Natural killer cell (primary cell): ENCODE measurements around the gene PIK3C2G. TPM values are rescaled to one million over a fixed set of nuclear protein-coding genes. Genes with fewer than 3 reads are reported as not detected.

Experiments used
- ATAC-seq, 3 donors: fragments of 150-1000 bp in 2 of 3; fragments of 200-7000 bp in 1 of 3; cut with Tn5 transposase; 1 replicate in 1 of 3; 2 replicates in 2 of 3; pipeline ENCODE4 v1.10.0; 2021; ENCODE audit warnings: mild to moderate bottlenecking in 2 of 3, moderate library complexity in 2 of 3
- DNase-seq, 2 donors: peaks; one replicate each; pipeline versions ENCODE4 v3.0.0 to v3.0.0-alpha.2; 2013 to 2021; ENCODE audit warnings: mixed read lengths in 1 of 2
- H3K27ac ChIP-seq: one replicate; pipeline ENCODE4 v1.5.1; 2013; ENCODE audit warnings: mild to moderate bottlenecking, low read length
- H3K27me3 ChIP-seq: one replicate; pipeline ENCODE4 v1.6.1; 2013; ENCODE audit warnings: low read length; ENCODE audit not compliant: control insufficient read depth, insufficient read depth
- H3K36me3 ChIP-seq: one replicate; pipeline ENCODE4 v1.6.1; 2013; ENCODE audit warnings: low read length; ENCODE audit not compliant: control insufficient read depth, insufficient read depth
- H3K4me1 ChIP-seq: one replicate; pipeline ENCODE4 v1.6.1; 2013; ENCODE audit warnings: low read length; ENCODE audit not compliant: control insufficient read depth, insufficient read depth
- H3K4me3 ChIP-seq: one replicate; pipeline ENCODE4 v1.5.1; 2013; ENCODE audit warnings: low read length
- H3K9me3 ChIP-seq: one replicate; pipeline ENCODE4 v1.6.1; 2013; ENCODE audit warnings: low read length; ENCODE audit not compliant: control insufficient read depth, insufficient read depth
- H3K27ac Mint-ChIP-seq, 2 donors: one replicate each; pipeline ENCODE4 v1.8.0; 2022; ENCODE audit warnings: mild to moderate bottlenecking in 2 of 2, mixed read lengths in 2 of 2, moderate library complexity in 1 of 2
- H3K27me3 Mint-ChIP-seq, 2 donors: one replicate each; pipeline ENCODE4 v1.8.0; 2022; ENCODE audit warnings: low read depth in 2 of 2, mixed read lengths in 2 of 2
- H3K36me3 Mint-ChIP-seq: one replicate; pipeline ENCODE4 v1.8.0; 2022; ENCODE audit warnings: mixed read lengths
- H3K4me1 Mint-ChIP-seq, 2 donors: one replicate each; pipeline ENCODE4 v1.8.0; 2022; ENCODE audit warnings: mixed read lengths in 2 of 2
- H3K4me3 Mint-ChIP-seq: one replicate; pipeline ENCODE4 v1.8.0; 2022; ENCODE audit warnings: mild to moderate bottlenecking, moderate library complexity, mixed read lengths
- H3K9me3 Mint-ChIP-seq, 2 donors: one replicate each; pipeline ENCODE4 v1.8.0; 2022; ENCODE audit warnings: mixed read lengths in 2 of 2
- WGBS: methylation state at CpG from one replicate; pipeline ENCODE4 v1.1.7; 2013; ENCODE audit warnings: missing lambda C conversion rate; ENCODE audit not compliant: insufficient coverage; 5-methylcytosine and 5-hydroxymethylcytosine counted together
- intact Hi-C: fragments of 100-400 bp; cut with micrococcal nuclease; formaldehyde crosslinking; loops from one replicate; pipeline ENCODE4 v1.14.2; 2022
- total RNA-seq, 4 donors: library from RNA; stranded (reverse); fragments of 120-200 nt in 1 of 4; gene quantifications; one replicate each; pipeline versions ENCODE4 v1.2.3 to v1.2.4, GENCODE V29; 2013 to 2022
- TF ChIP-seq, protein P1 (sequence below): fragments of 200-600 bp; IDR thresholded peaks from one replicate; pipeline ENCODE4 v1.8.0; 2022; ENCODE audit warnings: antibody characterized with exemption

Gene PIK3C2G
- total RNA-seq, 3 donors from 2014 or later (not counting 1 experiment from before 2014, with no cell fraction given) = not detected

DNA sequence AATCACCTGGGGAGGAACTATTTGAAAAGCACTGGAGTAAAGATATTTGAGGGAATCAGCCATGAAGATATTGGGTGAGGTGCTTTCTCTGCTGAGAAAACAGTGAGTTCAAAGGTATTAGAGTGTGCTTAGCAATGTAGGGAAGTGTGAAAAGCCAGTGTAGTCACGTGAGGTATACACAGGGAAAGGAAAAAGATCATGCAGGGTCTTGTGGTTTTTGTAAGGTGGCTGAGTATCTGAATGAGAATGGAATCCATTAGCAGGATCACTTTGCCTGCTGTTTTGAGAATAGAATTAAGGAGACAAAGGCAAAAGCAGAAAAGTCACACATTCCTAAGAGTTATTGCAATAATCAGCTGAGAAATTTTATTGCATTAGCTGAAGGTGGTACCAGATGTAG lies 193.0 kb downstream of the PIK3C2G start:
- ATAC-seq = no peak
- H3K27me3 Mint-ChIP-seq = no peaks in the 10 kb centered on the region
- Histone ChIP-seq H3K4me1 (no peaks in the 10 kb centered on the region), H3K4me3 (no peak overlapping the region), H3K9me3 (no peaks in the 10 kb centered on the region), H3K27ac (no peak overlapping the region), H3K27me3 (no peaks in the 10 kb centered on the region), H3K36me3 (no peaks in the 10 kb centered on the region)
- TF ChIP-seq, protein P1, sequence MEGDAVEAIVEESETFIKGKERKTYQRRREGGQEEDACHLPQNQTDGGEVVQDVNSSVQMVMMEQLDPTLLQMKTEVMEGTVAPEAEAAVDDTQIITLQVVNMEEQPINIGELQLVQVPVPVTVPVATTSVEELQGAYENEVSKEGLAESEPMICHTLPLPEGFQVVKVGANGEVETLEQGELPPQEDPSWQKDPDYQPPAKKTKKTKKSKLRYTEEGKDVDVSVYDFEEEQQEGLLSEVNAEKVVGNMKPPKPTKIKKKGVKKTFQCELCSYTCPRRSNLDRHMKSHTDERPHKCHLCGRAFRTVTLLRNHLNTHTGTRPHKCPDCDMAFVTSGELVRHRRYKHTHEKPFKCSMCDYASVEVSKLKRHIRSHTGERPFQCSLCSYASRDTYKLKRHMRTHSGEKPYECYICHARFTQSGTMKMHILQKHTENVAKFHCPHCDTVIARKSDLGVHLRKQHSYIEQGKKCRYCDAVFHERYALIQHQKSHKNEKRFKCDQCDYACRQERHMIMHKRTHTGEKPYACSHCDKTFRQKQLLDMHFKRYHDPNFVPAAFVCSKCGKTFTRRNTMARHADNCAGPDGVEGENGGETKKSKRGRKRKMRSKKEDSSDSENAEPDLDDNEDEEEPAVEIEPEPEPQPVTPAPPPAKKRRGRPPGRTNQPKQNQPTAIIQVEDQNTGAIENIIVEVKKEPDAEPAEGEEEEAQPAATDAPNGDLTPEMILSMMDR = no peak
- H3K4me1 Mint-ChIP-seq = no peaks in the 10 kb centered on the region
- H3K27ac Mint-ChIP-seq = no peak overlapping the region
- H3K4me3 Mint-ChIP-seq = no peak overlapping the region
- intact Hi-C loops = no loop called here
- peaks cover 16% of the 10 kb centered on the region for H3K36me3 Mint-ChIP-seq
- WGBS = 8% methylated on average over 1 of the region's 1 CpG
- peaks cover 17 to 26% of the 10 kb centered on the region in 2 donors for H3K9me3 Mint-ChIP-seq
- no peak for DNase-seq

- DNase-seq = no peak
- no peak for ATAC-seq
- Mint-ChIP-seq H3K27me3 (no peaks in the 10 kb centered on the region), H3K36me3 (peaks cover 9% of the 10 kb centered on the region), H3K9me3 (peaks cover 15 to 21% of the 10 kb centered on the region in 2 donors), H3K27ac (no peak overlapping the region), H3K4me1 (no peaks in the 10 kb centered on the region), H3K4me3 (no peak overlapping the region)
- Histone ChIP-seq H3K27ac (no peak overlapping the region), H3K9me3 (no peaks in the 10 kb centered on the region), H3K27me3 (no peaks in the 10 kb centered on the region), H3K4me1 (no peaks in the 10 kb centered on the region), H3K36me3 (no peaks in the 10 kb centered on the region), H3K4me3 (no peak overlapping the region)
- 95% methylated on average over 2 of the region's 2 CpGs for WGBS
- intact Hi-C loops = no loop called here
- TF ChIP-seq, protein P1 = no peak
Observed at GRCh38 chr12:18456344-18456743, 195.0 kb downstream of the PIK3C2G start.

DNA sequence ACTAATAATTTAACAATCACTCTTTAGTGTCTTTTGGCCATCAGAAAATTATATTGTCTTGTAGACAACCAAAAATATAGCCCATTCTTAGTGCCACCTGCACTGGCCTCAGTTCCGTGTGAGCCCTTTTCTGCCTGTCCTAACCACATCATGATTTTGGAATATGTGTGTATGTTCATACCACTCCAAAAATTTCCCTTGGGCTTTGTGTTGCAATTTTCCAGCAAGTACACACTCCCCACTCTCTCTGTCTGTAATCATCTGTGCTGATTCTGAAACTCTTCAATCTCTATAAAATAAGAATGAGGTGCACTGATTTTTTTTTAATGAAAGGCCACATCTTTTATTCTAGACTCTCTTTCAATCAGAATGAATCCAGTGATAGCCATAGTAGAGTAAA lies 196.0 kb downstream of the PIK3C2G start:
- no peaks in the 10 kb centered on the region for H3K4me1 Mint-ChIP-seq
- Histone ChIP-seq H3K4me1 (no peaks in the 10 kb centered on the region), H3K9me3 (no peaks in the 10 kb centered on the region), H3K36me3 (no peaks in the 10 kb centered on the region), H3K27me3 (no peaks in the 10 kb centered on the region), H3K27ac (no peak overlapping the region), H3K4me3 (no peak overlapping the region)
- 67% methylated on average over 1 of the region's 1 CpG for WGBS
- no peak overlapping the region for H3K4me3 Mint-ChIP-seq
- intact Hi-C loops = no loop called here
- no peaks in the 10 kb centered on the region for H3K27me3 Mint-ChIP-seq
- DNase-seq (no peak), ATAC-seq (no peak)
- TF ChIP-seq, protein P1 = no peak
- H3K27ac Mint-ChIP-seq = no peak overlapping the region
- H3K36me3 Mint-ChIP-seq = peaks cover 9% of the 10 kb centered on the region
- H3K9me3 Mint-ChIP-seq = peaks cover 13 to 22% of the 10 kb centered on the region in 2 donors

DNA sequence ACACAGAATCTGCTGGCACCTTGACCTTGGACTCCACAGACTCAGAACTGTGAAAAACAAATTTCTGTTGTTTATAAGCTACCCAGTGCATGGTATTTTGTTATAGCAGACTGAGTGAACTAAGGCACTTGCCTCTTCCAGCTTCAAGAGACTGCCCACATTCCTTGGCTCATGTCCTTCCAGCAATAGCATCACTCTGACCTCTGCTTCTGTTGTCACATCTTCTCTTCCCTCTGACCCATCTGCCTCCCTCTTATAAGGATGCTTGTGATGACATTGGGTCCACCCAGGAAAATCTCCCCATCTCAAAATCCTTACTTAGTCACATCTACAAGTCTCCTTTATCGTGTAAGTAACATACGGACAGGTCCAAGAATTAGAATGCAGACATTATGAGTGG lies 200.4 kb downstream of the PIK3C2G start:
- Histone ChIP-seq H3K4me3 (no peak overlapping the region), H3K9me3 (no peaks in the 10 kb centered on the region), H3K27ac (no peak overlapping the region), H3K36me3 (no peaks in the 10 kb centered on the region), H3K4me1 (no peaks in the 10 kb centered on the region), H3K27me3 (no peaks in the 10 kb centered on the region)
- DNase-seq (no peak), ATAC-seq (no peak)
- intact Hi-C loops = no loop called here
- Mint-ChIP-seq H3K27me3 (no peaks in the 10 kb centered on the region), H3K4me3 (no peak overlapping the region), H3K27ac (no peak overlapping the region), H3K36me3 (no peaks in the 10 kb centered on the region), H3K9me3 (peaks cover 8 to 24% of the 10 kb centered on the region in 2 donors), H3K4me1 (no peaks in the 10 kb centered on the region)
- no CpG with 5 or more reads among the region's 2 CpGs for WGBS
- TF ChIP-seq, protein P1 = no peak
